NCI-H82 (cell line): Measurements from ENCODE around the gene ARID4A.
"Not testable (repeated sequence)": the region's sequence is repeated elsewhere in the genome, so short reads cannot be mapped to it uniquely, and the experiment has no call there.

Experiments used
- DNase-seq: peaks from one replicate; lab custom pipeline; 2025; lab: John Stamatoyannopoulos, UW

Gene ARID4A

GRCh38 chr14:58294201-58294600, 4.2 kb upstream of the ARID4A start:
- no peak for DNase-seq

- no peak for DNase-seq
These were observed 1.6 kb upstream of the ARID4A start for GRCh38 chr14:58296726-58297125.

GRCh38 chr14:58297412-58297761, 968 bp upstream of the ARID4A start:
- DNase-seq: peak; percentile 63

- DNase-seq: peak; percentile 99
These were observed 436 bp upstream of the ARID4A start for GRCh38 chr14:58297762-58298476.

GRCh38 chr14:58299401-58300330, 1.3 kb downstream of the ARID4A start:
- DNase-seq: peak; percentile 34

GRCh38 chr14:58301416-58301815, 3.1 kb downstream of the ARID4A start:
- DNase-seq: no peak

- DNase-seq: peak; percentile 10
These were observed 7.4 kb downstream of the ARID4A start for GRCh38 chr14:58305730-58306129.

- DNase-seq: no peak
These were observed 9.4 kb downstream of the ARID4A start for GRCh38 chr14:58307597-58308316.

GRCh38 chr14:58309086-58309485, 10.7 kb downstream of the ARID4A start:
- peak; percentile 32 for DNase-seq

- DNase-seq: no peak
These were observed 15.3 kb downstream of the ARID4A start for GRCh38 chr14:58313699-58314098.

- no peak for DNase-seq
These were observed 17.3 kb downstream of the ARID4A start for GRCh38 chr14:58315606-58316005.

GRCh38 chr14:58327019-58327418, 28.7 kb downstream of the ARID4A start:
- no peak for DNase-seq

- peak; percentile 96 for DNase-seq
These were observed 32.8 kb downstream of the ARID4A start for GRCh38 chr14:58331111-58331510.

- no peak for DNase-seq
These were observed 34.2 kb downstream of the ARID4A start for GRCh38 chr14:58332561-58332960.

- not testable (repeated sequence) for DNase-seq
These were observed 41.3 kb downstream of the ARID4A start for GRCh38 chr14:58339666-58340065.

- DNase-seq: no peak
These were observed 42.9 kb downstream of the ARID4A start for GRCh38 chr14:58341152-58341748.

GRCh38 chr14:58343535-58343934, 45.2 kb downstream of the ARID4A start:
- DNase-seq: not testable (repeated sequence)

GRCh38 chr14:58353516-58354299, 55.4 kb downstream of the ARID4A start:
- no peak for DNase-seq

GRCh38 chr14:58354808-58355207, 56.5 kb downstream of the ARID4A start:
- no peak for DNase-seq

GRCh38 chr14:58356268-58356667, 57.9 kb downstream of the ARID4A start:
- DNase-seq: no peak

GRCh38 chr14:58362272-58362671, 63.9 kb downstream of the ARID4A start:
- not testable (repeated sequence) for DNase-seq
